ENCODE results near the gene MIA3.

MIA3 gene

GRCh38 chr1:222618880-222619596, 1.1 kb downstream of the MIA3 start:
- no peak for DNase-seq (ENCODE audit: extremely low spot score, insufficient read length, low read depth)
- FAIRE-seq: no peak

GRCh38 chr1:222620566-222620965, 2.7 kb downstream of the MIA3 start:
- peak; percentile 89 for FAIRE-seq
- DNase-seq (ENCODE audit: extremely low spot score, insufficient read length, low read depth): no peak

GRCh38 chr1:222622765-222623164, 4.9 kb downstream of the MIA3 start:
- no peak for FAIRE-seq

GRCh38 chr1:222623458-222623857, 5.6 kb downstream of the MIA3 start:
- no peak for DNase-seq (ENCODE audit: extremely low spot score, insufficient read length, low read depth)
- FAIRE-seq: no peak

More at GRCh38 chr1:222622765-222623164, 4.9 kb downstream of the MIA3 start:
- DNase-seq (ENCODE audit: extremely low spot score, insufficient read length, low read depth): no peak

- FAIRE-seq (no peak), DNase-seq (ENCODE audit: extremely low spot score, insufficient read length, low read depth) (no peak)
Observed at GRCh38 chr1:222624214-222624613, 6.3 kb downstream of the MIA3 start.

- FAIRE-seq (no peak), DNase-seq (ENCODE audit: extremely low spot score, insufficient read length, low read depth) (no peak)
Observed at GRCh38 chr1:222627232-222627631, 9.3 kb downstream of the MIA3 start.

GRCh38 chr1:222629921-222630535, 12.1 kb downstream of the MIA3 start:
- FAIRE-seq (no peak), DNase-seq (ENCODE audit: extremely low spot score, insufficient read length, low read depth) (no peak)

GRCh38 chr1:222631611-222632208, 13.8 kb downstream of the MIA3 start:
- FAIRE-seq: no peak

GRCh38 chr1:222632749-222633148, 14.9 kb downstream of the MIA3 start:
- FAIRE-seq: no peak
- DNase-seq (ENCODE audit: extremely low spot score, insufficient read length, low read depth): no peak

More at GRCh38 chr1:222631611-222632208, 13.8 kb downstream of the MIA3 start:
- no peak for DNase-seq (ENCODE audit: extremely low spot score, insufficient read length, low read depth)

GRCh38 chr1:222634180-222635013, 16.5 kb downstream of the MIA3 start:
- peak; percentile 73 for FAIRE-seq
- DNase-seq (ENCODE audit: extremely low spot score, insufficient read length, low read depth): no peak

GRCh38 chr1:222641269-222641948, 23.5 kb downstream of the MIA3 start:
- no peak for DNase-seq (ENCODE audit: extremely low spot score, insufficient read length, low read depth)
- FAIRE-seq: no peak

- no peak for FAIRE-seq
- no peak for DNase-seq (ENCODE audit: extremely low spot score, insufficient read length, low read depth)
Observed at GRCh38 chr1:222642468-222642867, 24.6 kb downstream of the MIA3 start.

GRCh38 chr1:222643606-222643937, 25.7 kb downstream of the MIA3 start:
- FAIRE-seq: no peak
- no peak for DNase-seq (ENCODE audit: extremely low spot score, insufficient read length, low read depth)

GRCh38 chr1:222643938-222644635, 26.2 kb downstream of the MIA3 start:
- DNase-seq (ENCODE audit: extremely low spot score, insufficient read length, low read depth) (peak; percentile 83), FAIRE-seq (peak; percentile 100)

GRCh38 chr1:222644636-222644980, 26.7 kb downstream of the MIA3 start:
- FAIRE-seq (peak; percentile 21), DNase-seq (ENCODE audit: extremely low spot score, insufficient read length, low read depth) (no peak)

GRCh38 chr1:222652676-222653075, 34.8 kb downstream of the MIA3 start:
- no peak for FAIRE-seq
- no peak for DNase-seq (ENCODE audit: extremely low spot score, insufficient read length, low read depth)

- FAIRE-seq (peak; percentile 77), DNase-seq (ENCODE audit: extremely low spot score, insufficient read length, low read depth) (no peak)
Observed at GRCh38 chr1:222653178-222653827, 35.4 kb downstream of the MIA3 start.

GRCh38 chr1:222654849-222655248, 37.0 kb downstream of the MIA3 start:
- peak; percentile 97 for FAIRE-seq

More at GRCh38 chr1:222654849-222655248, 37.0 kb downstream of the MIA3 start:
- DNase-seq (ENCODE audit: extremely low spot score, insufficient read length, low read depth): peak; percentile 49

Measured in GM18507 (cell line).